HG03103 (cell line): Measurements from ENCODE around the gene CAMK1D.

Source experiments
- ATAC-seq: cut with Tn5 transposase; IDR thresholded peaks from one replicate; pipeline ENCODE4 v1.9.1; 2021; ENCODE audit warnings: low read depth; ENCODE audit not compliant: unreplicated experiment

The CAMK1D gene

DNA sequence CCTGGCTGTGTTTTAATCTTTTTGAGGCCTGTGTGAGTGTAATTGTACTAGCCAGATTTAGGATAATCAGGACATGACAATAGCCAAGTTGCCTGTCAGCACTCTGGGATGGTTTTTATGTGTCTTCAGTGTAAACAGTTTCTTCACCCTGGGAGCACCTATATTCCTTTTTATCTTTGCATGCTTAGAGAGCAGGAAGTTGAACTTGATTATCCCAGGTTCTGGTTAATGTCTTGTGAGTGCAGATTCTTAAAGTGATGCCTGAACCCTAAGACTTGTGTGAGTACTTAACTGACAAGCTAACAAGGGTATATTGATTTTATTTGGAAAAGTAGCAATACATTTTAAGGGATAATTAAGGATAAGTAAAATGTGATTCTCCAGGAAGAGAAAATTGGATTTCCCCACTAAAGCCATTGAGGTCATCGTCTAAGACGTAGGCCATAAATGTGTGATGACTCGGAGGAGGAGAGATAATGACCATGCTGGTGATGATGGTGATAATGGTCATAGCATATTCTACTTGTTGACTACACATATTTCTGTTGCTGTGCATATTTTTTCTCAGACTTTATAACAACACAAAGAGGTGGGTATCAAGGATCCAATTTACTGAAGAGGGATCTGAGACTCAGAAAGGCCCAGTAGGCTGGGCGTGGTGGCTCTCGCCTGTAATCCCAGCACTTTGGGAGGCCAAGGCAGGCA lies 234.7 kb downstream of the CAMK1D start:
- ATAC-seq, result no peak

GRCh38 chr10:12586741-12587140 lies 237.4 kb downstream of the CAMK1D start:
- ATAC-seq, result no peak

DNA sequence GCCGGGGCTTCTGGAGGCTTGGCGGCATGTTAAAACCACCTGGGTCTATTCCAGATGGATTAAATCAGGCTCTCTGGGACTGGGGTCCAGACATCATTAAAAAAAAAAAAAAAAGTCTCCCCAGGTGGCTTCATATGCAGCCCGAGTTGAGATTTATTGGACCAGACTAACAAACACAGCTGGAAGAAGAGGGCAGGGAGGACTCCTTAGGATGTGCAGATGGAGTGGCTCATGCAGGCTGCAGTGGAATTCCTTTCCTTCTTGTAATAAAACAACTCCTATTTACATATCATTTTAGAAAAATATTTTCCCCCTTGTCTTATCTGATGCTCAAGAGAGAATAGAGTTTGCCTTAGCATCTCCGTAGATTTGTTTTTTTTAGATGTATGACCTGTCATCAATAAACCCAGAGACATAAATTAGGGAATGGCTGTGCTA lies 238.1 kb downstream of the CAMK1D start:
- ATAC-seq, result no peak

- no peak for ATAC-seq
Observed at GRCh38 chr10:12588091-12588860, 238.9 kb downstream of the CAMK1D start.

GRCh38 chr10:12589291-12589690 lies 239.9 kb downstream of the CAMK1D start:
- ATAC-seq, result no peak

GRCh38 chr10:12589791-12590190 lies 240.4 kb downstream of the CAMK1D start:
- ATAC-seq, result no peak

DNA sequence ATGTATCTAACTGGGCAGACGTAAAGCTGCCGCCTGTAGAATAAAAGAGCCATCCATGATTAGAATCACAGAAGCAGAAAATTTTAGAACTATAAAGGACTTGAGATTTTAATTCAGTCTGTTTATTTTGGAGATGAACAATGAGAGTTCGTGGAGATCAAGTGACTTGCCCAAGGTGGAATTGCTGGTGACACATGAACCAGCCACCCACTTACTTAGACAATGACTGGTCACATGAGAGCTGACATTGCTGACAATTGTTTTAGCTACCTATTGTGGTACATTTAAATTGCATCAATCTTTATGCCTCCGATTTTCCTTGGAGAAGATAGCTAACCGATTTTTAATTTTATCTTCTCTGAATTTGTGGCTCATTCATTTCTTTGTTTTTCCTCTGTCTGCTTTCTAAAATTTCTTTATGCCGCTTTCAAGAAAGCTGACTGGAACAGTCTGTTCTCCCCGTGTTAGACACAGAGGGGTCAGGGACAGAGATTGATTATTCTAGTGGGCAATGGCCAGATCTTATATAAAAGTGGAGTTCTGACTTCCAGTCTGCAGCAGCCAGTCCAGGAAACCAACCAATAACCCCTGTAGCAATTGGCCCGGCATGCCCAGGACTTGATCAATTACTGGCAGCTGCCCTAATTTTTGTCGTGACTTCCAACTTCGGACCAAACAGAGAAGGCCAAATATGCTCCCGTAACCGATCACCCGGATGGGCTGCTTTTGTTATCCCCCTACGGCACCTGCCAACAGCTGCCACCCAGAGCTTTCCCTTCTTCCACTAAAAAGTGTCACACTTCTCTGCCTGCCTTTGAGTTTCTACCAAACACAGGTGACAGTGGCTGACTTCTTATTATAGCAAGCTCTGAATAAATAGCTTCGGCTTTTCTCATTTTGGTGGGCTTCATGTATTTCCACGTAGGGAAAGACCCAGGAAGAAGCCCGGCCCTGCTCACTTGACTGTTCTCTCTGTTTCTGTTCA lies 241.6 kb downstream of the CAMK1D start:
- no peak for ATAC-seq

- ATAC-seq, result no peak
Observed at GRCh38 chr10:12592967-12593366, 243.6 kb downstream of the CAMK1D start.

DNA sequence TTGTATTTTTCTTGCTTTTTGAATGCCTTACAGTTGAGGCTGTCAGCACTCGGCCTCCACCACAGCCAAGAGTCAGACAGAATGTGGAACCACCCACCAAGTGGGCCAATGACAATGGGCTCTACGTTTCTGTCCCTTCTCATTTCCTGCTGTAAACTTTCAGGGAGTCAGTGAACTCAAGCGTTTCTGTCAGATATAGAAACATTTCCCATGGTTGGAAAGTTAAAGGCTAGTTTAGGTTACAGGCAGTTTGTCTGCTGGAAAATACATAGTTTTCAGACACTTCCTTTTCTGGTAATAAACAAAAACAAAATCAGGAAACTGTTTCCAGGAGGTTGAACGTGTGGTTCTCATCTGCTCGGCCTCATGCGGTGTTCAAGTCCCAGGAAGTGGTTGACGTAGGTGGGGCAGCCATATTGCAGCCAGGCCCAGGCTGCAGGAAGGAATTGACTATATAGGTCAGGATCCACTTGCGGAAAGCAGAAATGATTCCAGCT lies 245.1 kb downstream of the CAMK1D start:
- ATAC-seq, result no peak

DNA sequence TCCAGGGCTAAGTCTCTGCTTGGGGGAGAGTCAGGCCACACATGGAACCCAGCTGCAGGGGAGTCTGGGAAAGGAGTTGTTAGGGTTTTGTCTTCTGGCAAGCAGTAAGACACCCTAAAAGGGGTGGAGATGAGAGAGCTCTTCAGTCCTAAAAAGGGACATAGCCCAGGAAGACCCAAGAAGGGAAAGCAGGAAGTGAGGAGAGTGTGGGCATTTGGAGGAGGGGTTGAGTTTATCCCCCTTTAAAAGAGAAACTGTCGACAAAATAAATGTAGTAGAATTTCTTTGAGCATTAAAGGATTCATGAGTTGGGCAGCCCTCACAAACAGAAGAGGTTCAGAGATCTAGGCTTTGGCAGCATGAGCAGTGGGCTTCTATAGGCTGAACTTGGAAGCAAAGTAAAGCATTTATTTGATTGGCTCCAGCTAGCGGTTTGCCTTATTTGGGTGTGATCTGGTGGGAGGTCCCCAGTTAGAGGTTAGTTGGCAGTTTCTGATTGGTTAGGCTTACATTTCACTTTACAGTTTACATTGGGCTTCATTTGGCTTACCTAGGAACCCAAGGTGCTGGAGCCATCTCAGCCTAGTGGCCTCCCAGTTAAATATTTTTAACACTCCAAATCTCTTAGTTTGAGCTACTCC lies 246.7 kb downstream of the CAMK1D start:
- ATAC-seq, result no peak

DNA sequence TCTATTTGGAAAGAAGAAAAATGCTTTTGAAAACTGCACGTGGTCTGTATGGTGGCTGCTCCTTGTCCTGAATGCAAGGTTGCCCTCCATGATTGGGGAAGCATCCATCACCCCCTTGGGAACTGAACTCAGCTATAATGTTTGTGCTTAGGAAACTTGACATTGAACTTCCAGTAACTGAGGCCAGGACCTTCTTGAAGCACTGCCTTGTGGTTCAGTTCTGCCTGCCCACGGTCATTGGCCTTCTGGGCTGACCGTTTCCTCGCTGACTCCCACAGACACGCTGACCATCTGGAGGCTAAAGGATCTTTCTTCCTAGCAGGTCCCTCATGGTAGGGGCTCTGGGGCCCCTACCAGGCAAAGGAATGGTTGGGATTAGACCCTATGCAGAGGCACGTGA lies 247.8 kb downstream of the CAMK1D start:
- ATAC-seq, result no peak

DNA sequence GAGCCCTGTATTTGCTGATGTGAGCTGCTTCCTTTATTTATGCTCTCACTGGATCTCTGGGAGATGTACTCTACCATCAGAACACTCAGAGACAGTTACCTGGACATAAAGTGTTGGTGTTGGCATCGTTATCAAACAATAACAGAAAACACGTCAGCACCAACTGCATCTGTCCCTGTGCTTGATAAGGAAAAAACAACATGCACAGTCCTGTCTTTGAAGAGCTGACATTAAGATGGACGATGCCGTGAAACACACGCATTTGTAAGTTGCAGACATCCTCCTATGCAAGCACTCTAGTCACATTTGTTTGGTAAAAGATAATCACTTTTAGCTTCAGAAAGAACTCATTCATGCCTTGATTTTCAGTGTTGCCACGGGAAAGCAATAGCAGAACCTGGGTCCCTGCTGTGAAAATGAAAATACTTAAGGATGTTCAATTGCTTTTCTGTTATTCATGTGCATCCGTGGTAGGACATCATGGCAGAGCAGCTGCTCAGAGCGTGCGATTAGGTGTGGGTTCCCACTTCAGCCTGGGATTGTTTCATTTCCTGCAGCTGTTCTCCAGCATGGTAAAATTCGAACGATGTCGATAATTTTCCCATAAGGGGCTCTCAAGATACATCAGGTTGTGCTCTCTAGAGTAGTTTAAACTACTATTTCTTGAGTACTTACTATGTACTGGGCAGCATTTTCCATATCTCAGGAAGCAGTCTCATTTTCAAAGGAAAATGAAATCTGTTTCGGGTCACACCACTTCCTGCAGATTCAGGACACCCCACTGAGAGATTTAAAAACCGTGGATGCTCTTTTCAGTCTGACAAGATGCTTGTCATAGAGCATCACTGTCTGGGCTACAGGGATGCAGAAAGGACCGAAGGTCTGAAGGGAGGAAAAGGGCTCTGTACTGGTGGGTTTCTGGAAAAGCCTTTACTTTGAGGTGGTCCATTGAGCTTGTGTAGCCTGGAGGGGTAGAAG lies 248.7 kb downstream of the CAMK1D start:
- no peak for ATAC-seq

DNA sequence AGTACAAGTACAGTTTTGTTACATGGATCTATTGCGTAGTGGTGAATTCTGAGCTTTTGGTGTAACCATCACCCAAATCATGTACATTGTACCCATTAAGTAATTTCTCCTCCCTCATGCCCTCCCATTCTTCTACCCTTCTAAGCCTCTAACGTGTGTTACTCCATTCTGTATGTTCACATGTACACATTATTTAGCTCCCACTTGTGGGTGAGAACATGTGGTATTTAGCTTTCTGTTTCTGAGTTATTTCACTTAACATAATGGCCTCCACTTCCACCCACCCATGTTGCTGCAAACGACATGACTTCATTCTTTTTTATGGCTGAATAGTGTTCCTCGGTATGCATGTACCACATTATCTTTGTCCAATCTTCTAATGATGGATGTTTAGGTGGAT lies 251.3 kb downstream of the CAMK1D start:
- ATAC-seq, result no peak

DNA sequence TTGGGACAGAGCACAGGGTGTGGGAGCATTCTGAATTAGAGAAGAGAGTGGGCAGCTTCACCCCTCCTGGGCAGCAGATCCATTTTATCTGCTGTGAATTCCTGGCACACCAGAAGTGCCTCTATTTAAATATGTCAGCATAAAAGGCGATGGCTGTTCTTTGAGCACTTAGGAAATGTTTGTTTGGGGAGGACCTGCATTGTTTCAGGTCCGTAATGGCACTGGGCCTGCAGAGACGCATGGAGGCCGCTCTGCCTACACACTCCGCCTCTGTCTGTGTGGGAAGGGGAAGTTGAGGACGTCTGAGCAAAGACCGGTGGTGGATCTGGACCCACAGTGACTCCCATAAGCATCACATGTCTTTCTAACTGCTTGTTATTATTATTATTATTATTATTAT lies 253.2 kb downstream of the CAMK1D start:
- ATAC-seq, result no peak

DNA sequence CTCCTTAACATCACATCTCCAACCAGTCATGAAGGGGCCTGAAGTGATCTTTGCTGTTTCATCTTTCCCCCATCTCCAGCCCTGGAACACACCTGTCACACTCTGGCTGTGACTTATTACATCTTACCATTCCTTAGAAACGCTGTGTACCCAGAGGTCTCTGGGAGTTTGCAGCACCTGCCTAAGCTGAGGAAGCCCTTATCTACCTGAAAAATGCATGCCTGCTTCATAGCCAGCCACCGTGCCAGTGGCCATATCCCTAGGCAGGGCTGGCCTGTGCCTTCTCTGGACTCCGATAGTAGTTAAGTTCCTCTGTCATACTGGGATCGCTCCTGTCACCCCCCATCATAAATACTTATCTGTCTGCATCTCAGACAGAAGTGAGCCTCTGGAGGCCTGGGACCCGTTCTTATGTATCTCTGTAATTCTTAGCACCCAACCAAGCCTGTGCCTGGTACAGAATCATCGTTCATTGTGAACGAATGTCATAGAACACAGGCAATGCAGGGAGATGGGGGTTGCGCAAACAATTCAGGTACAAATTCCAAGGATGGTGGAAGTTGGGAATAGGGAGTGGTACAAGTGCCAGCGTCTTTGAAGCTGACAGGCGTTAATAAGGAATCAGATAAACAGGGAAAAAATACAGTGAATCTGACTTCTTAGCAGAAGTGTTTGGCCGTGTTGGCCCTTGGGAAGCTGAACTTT lies 254.6 kb downstream of the CAMK1D start:
- ATAC-seq, result no peak

DNA sequence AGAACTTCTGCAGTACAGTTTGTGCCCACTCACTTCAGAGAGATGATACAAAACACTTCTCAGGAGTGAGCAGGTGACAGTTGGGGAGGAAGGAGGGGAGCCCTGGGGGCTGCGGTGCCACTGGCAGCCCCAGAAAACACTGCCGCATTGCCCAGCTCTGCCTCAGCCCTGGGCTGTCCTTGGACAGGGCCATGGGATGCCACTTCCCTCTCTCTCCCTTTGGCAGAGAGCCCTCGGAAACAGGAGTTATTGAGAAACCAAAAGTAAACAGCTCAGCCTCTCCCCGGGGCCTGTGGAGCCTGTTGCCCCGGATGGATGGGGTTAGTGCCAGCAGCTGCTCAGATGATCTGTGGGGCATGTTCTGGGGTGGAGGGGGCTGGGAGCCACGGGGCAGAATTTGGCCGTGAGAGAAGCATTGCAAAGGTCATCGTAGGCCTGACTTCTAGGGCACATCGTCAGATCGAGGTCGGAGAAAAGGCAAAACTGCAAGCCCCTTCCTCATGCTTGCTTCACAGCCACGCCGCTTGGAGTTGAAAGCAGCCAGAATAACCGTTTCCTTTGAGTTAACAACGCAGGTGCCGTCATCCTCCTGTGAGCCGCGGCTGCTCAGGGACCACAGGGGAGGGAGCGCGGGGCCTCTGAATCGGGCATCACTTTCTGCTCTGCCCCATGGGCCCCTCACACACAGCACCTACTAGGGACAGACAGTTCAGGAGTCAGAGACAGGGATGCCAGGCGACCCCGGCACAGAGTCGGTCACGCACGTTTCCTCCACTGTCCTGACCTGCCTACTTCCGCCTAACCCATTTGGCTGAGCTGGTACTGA lies 256.4 kb downstream of the CAMK1D start:
- peak; percentile 64 for ATAC-seq

DNA sequence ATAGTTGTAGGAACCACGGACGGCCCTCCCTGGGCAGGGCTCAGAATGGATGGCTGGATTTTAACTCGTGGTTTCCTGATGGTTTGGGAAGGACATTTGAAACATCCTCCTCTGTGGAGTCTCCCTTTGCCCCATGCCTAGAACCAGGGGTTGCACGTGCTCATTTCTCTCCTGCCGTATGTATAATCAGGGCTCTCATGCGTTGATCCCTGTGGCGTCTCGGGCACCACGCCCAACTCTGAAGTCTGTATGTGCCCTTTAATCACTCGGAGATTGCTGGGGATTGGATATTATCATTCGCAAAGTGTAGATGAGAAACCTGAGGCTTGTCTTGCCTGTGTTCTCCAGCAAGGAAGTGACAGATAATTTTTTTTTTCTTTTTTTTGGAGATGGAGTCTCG lies 257.1 kb downstream of the CAMK1D start:
- no peak for ATAC-seq

- no peak for ATAC-seq
Observed at GRCh38 chr10:12608761-12609160, 259.4 kb downstream of the CAMK1D start.
